Neural cell (in vitro differentiated cells): ENCODE measurements around the gene RWDD2A. TPM values are rescaled to one million over a fixed set of nuclear protein-coding genes. Genes with fewer than 3 reads are reported as not detected.

Experiments
- H2AFZ ChIP-seq: fragments of 200-600, 300-800 bp; sonication (generic), shearing (Covaris generic); 2 replicates; pipeline ENCODE4 v1.6.0; 2014; ENCODE audit warnings: low read depth, mild to moderate bottlenecking, antibody characterized with exemption, low read length, moderate library complexity
- H3F3A ChIP-seq: fragments of 200-600 bp; shearing (Covaris generic); 2 replicates; pipeline ENCODE4 v1.6.1; 2016; ENCODE audit warnings: mild to moderate bottlenecking, moderate library complexity, mixed read lengths, antibody characterized with exemption, low read length; ENCODE audit not compliant: insufficient read depth, poor library complexity, severe bottlenecking
- H3K27ac ChIP-seq: fragments of 200-600, 300-800 bp; sonication (generic), shearing (Covaris generic); 2 replicates; pipeline ENCODE4 v1.5.1; 2014; ENCODE audit warnings: mild to moderate bottlenecking, low read length, moderate library complexity
- H3K27me3 ChIP-seq: fragments of 300-800, 200-600 bp; sonication (generic), shearing (Covaris generic); 2 replicates; pipeline ENCODE4 v1.6.0; 2014; ENCODE audit warnings: mild to moderate bottlenecking, low read depth, low read length, moderate library complexity; ENCODE audit not compliant: insufficient read depth
- H3K36me3 ChIP-seq: fragments of 300-800, 200-600 bp; sonication (generic), shearing (Covaris generic); 2 replicates; pipeline ENCODE4 v1.5.1; 2014; ENCODE audit warnings: mild to moderate bottlenecking, antibody characterized with exemption, low read length, moderate library complexity; ENCODE audit not compliant: insufficient read depth
- H3K4me2 ChIP-seq: fragments of 300-800, 200-600 bp; sonication (generic), shearing (Covaris generic); 2 replicates; pipeline ENCODE4 v1.6.0; 2014; ENCODE audit warnings: mild to moderate bottlenecking, low read length
- H3K4me3 ChIP-seq: fragments of 300-800, 200-600 bp; sonication (generic), shearing (Covaris generic); 2 replicates; pipeline ENCODE4 v1.5.1; 2014; ENCODE audit warnings: mild to moderate bottlenecking, low read length, moderate library complexity
- H3K79me2 ChIP-seq: fragments of 200-600 bp; shearing (Covaris generic); replicated peaks from 2 replicates; pipeline ENCODE4 v1.6.0; 2014; ENCODE audit warnings: mild to moderate bottlenecking, low read length, moderate library complexity; ENCODE audit not compliant: insufficient read depth
- H3K9ac ChIP-seq: fragments of 300-800, 200-600 bp; sonication (generic), shearing (Covaris generic); 2 replicates; pipeline ENCODE4 v1.6.1; 2016; ENCODE audit warnings: mild to moderate bottlenecking, low read length, mixed read lengths
- H3K9me2 ChIP-seq: fragments of 200-600 bp; shearing (Covaris generic); 2 replicates; pipeline ENCODE4 v1.6.1; 2016; ENCODE audit warnings: mild to moderate bottlenecking, low read length, mixed read lengths; ENCODE audit not compliant: insufficient read depth
- H3K9me3 ChIP-seq: fragments of 200-600, 300-800 bp; sonication (generic), shearing (Covaris generic); 2 replicates; pipeline ENCODE4 v1.6.1; 2016; ENCODE audit warnings: mild to moderate bottlenecking, mixed run types, low read length, moderate library complexity, mixed read lengths
- H4K20me1 ChIP-seq: fragments of 200-600 bp; shearing (Covaris generic); 2 replicates; pipeline ENCODE4 v1.6.1; 2016; ENCODE audit warnings: mild to moderate bottlenecking, mixed run types; ENCODE audit not compliant: insufficient read depth
- CTCF ChIP-seq: fragments of 450-650 bp; IDR thresholded peaks from 2 replicates; pipeline ENCODE4 v1.5.1; 2014; ENCODE audit warnings: antibody characterized with exemption, mild to moderate bottlenecking, moderate library complexity; ENCODE audit not compliant: poor library complexity, severe bottlenecking
- EP300 ChIP-seq: fragments of 450-650 bp; conservative IDR thresholded peaks from 2 replicates; pipeline ENCODE4 v1.6.1; 2014; ENCODE audit warnings: antibody characterized with exemption, mild to moderate bottlenecking, moderate library complexity; ENCODE audit not compliant: poor library complexity, severe bottlenecking
- EZH2 ChIP-seq: fragments of 200-600, 300-800 bp; shearing (Covaris generic), sonication (generic); IDR thresholded peaks from 2 replicates; pipeline ENCODE4 v1.6.1; 2014; ENCODE audit warnings: antibody characterized with exemption, low read length, borderline replicate concordance, mild to moderate bottlenecking; ENCODE audit not compliant: insufficient read depth, poor library complexity, severe bottlenecking
- MXI1 ChIP-seq: fragments of 450-650 bp; conservative IDR thresholded peaks from 2 replicates; pipeline ENCODE4 v1.6.1; 2014; ENCODE audit warnings: antibody characterized with exemption, mild to moderate bottlenecking; ENCODE audit not compliant: poor library complexity, severe bottlenecking
- POLR2AphosphoS5 ChIP-seq: IDR thresholded peaks from 2 replicates; pipeline ENCODE4 v1.6.1; 2012
- RAD21 ChIP-seq: fragments of 450-650 bp; conservative IDR thresholded peaks from 2 replicates; pipeline ENCODE4 v1.6.1; 2014; ENCODE audit warnings: antibody characterized with exemption, mild to moderate bottlenecking, moderate library complexity
- REST ChIP-seq: IDR thresholded peaks from 2 replicates; pipeline ENCODE4 v1.6.1; 2012; ENCODE audit warnings: borderline replicate concordance
- SMC3 ChIP-seq: fragments of 450-650 bp; conservative IDR thresholded peaks from 2 replicates; pipeline ENCODE4 v1.6.1; 2014; ENCODE audit warnings: antibody characterized with exemption, mild to moderate bottlenecking, moderate library complexity; ENCODE audit not compliant: poor library complexity
- TAF1 ChIP-seq: IDR thresholded peaks from 2 replicates; pipeline ENCODE4 v1.6.1; 2012; ENCODE audit warnings: low read depth
- polyA plus RNA-seq: library from polyadenylated mRNA; depleted of rRNA; stranded (reverse); fragments of >200 nt; gene quantifications from 2 replicates; pipeline ENCODE4 v1.2.3, GENCODE V29; 2014

Gene RWDD2A
- polyA plus RNA-seq, 1 donor from 2014 or later, result 6.6 TPM

- no peaks in the 10 kb centered on the region for H3K27me3 ChIP-seq
- H3K9me3 ChIP-seq, result no peaks in the 10 kb centered on the region
- H3K4me3 ChIP-seq, result no peak overlapping the region
- H3K4me2 ChIP-seq, result no peak overlapping the region
- no peaks in the 10 kb centered on the region for H3K79me2 ChIP-seq
- H3K9ac ChIP-seq, result no peak overlapping the region
- TF ChIP-seq MXI1 (no peak), TAF1 (no peak), REST (no peak), EP300 (no peak), EZH2 (no peak), CTCF (no peak), SMC3 (no peak), POLR2AphosphoS5 (no peak)
- no peak overlapping the region for H2AFZ ChIP-seq
- no peaks in the 10 kb centered on the region for H3K9me2 ChIP-seq
- H3K36me3 ChIP-seq, result no peaks in the 10 kb centered on the region
- no peak overlapping the region for H3K27ac ChIP-seq
- H4K20me1 ChIP-seq, result no peaks in the 10 kb centered on the region
- H3F3A ChIP-seq, result no peaks in the 10 kb centered on the region
These were observed 25.5 kb downstream of the RWDD2A start for GRCh38 chr6:83218646-83219045.

- Histone ChIP-seq H3K9me2 (no peaks in the 10 kb centered on the region), H3K27ac (no peak overlapping the region), H2AFZ (no peak overlapping the region), H3K27me3 (no peaks in the 10 kb centered on the region), H3K79me2 (no peaks in the 10 kb centered on the region), H3K36me3 (no peaks in the 10 kb centered on the region), H3F3A (no peaks in the 10 kb centered on the region), H4K20me1 (no peaks in the 10 kb centered on the region), H3K9me3 (no peaks in the 10 kb centered on the region), H3K9ac (no peak overlapping the region), H3K4me2 (no peak overlapping the region), H3K4me3 (no peak overlapping the region)
- TF ChIP-seq EZH2, result no peak
- no peak for TF ChIP-seq RAD21
- TF ChIP-seq CTCF, result no peak
- no peak for TF ChIP-seq SMC3
- TF ChIP-seq REST, result no peak
- TF ChIP-seq EP300, result no peak
These were observed 27.0 kb downstream of the RWDD2A start for GRCh38 chr6:83220121-83220520.
